Measurements from ENCODE around the gene GDPD3. TPM values are rescaled to one million over a fixed set of nuclear protein-coding genes. Genes with fewer than 3 reads are reported as not detected.
"Not testable (repeated sequence)": the region's sequence is repeated elsewhere in the genome, so short reads cannot be mapped to it uniquely, and the experiment has no call there.

The GDPD3 gene
- total RNA-seq, 1 donor from 2014 or later = 4.9 TPM

GRCh38 chr16:30119428-30119827 is 6.1 kb upstream of the GDPD3 start:
- Mint-ChIP-seq H3K4me1 (ENCODE audit: low read depth, unreplicated experiment) (peaks cover 3% of the 10 kb centered on the region), H3K27me3 (ENCODE audit: unreplicated experiment) (peaks cover 5% of the 10 kb centered on the region), H3K4me3 (ENCODE audit: unreplicated experiment) (peak overlapping the region; percentile 49), H3K9me3 (ENCODE audit: unreplicated experiment) (peaks cover 8% of the 10 kb centered on the region), H3K27ac (ENCODE audit: unreplicated experiment) (no peak overlapping the region), H3K36me3 (ENCODE audit: unreplicated experiment) (no peaks in the 10 kb centered on the region)
- no peak for DNase-seq
- no peak for TF ChIP-seq CTCF (IDR thresholded peaks at IDR 0.05; ENCODE audit: partially characterized antibody, unreplicated experiment)

- no peaks in the 10 kb centered on the region for H3K27me3 Mint-ChIP-seq (ENCODE audit: unreplicated experiment)
Observed at GRCh38 chr16:30117768-30118167, 4.4 kb upstream of the GDPD3 start.

GRCh38 chr16:30116291-30117207 is 3.2 kb upstream of the GDPD3 start:
- no peak overlapping the region for H3K4me3 Mint-ChIP-seq (ENCODE audit: unreplicated experiment)

More at GRCh38 chr16:30117768-30118167, 4.4 kb upstream of the GDPD3 start:
- no peak for TF ChIP-seq CTCF (IDR thresholded peaks at IDR 0.05; ENCODE audit: partially characterized antibody, unreplicated experiment)
- no peak for DNase-seq
- no peaks in the 10 kb centered on the region for H3K4me1 Mint-ChIP-seq (ENCODE audit: low read depth, unreplicated experiment)
- H3K36me3 Mint-ChIP-seq (ENCODE audit: unreplicated experiment) = no peaks in the 10 kb centered on the region
- H3K4me3 Mint-ChIP-seq (ENCODE audit: unreplicated experiment) = no peak overlapping the region
- H3K27ac Mint-ChIP-seq (ENCODE audit: unreplicated experiment) = no peak overlapping the region
- H3K9me3 Mint-ChIP-seq (ENCODE audit: unreplicated experiment) = peaks cover 5% of the 10 kb centered on the region

GRCh38 chr16:30115238-30115637 is 1.9 kb upstream of the GDPD3 start:
- no peak for TF ChIP-seq CTCF (IDR thresholded peaks at IDR 0.05; ENCODE audit: partially characterized antibody, unreplicated experiment)
- Mint-ChIP-seq H3K36me3 (ENCODE audit: unreplicated experiment) (no peaks in the 10 kb centered on the region), H3K4me1 (ENCODE audit: low read depth, unreplicated experiment) (peaks cover 3% of the 10 kb centered on the region), H3K27me3 (ENCODE audit: unreplicated experiment) (peaks cover 3% of the 10 kb centered on the region), H3K9me3 (ENCODE audit: unreplicated experiment) (peaks cover 8% of the 10 kb centered on the region), H3K27ac (ENCODE audit: unreplicated experiment) (no peak overlapping the region), H3K4me3 (ENCODE audit: unreplicated experiment) (no peak overlapping the region)
- no peak for DNase-seq

More at GRCh38 chr16:30116291-30117207, 3.2 kb upstream of the GDPD3 start:
- no peak for TF ChIP-seq CTCF (IDR thresholded peaks at IDR 0.05; ENCODE audit: partially characterized antibody, unreplicated experiment)
- Mint-ChIP-seq H3K27ac (ENCODE audit: unreplicated experiment) (no peak overlapping the region), H3K36me3 (ENCODE audit: unreplicated experiment) (no peaks in the 10 kb centered on the region), H3K4me1 (ENCODE audit: low read depth, unreplicated experiment) (peaks cover 3% of the 10 kb centered on the region), H3K27me3 (ENCODE audit: unreplicated experiment) (peaks cover 3% of the 10 kb centered on the region), H3K9me3 (ENCODE audit: unreplicated experiment) (peaks cover 3% of the 10 kb centered on the region)
- no peak for DNase-seq

- not testable (repeated sequence) for H3K4me3 Mint-ChIP-seq (ENCODE audit: unreplicated experiment); H3K27ac Mint-ChIP-seq (ENCODE audit: unreplicated experiment)
Observed at GRCh38 chr16:30114833-30115232, 1.5 kb upstream of the GDPD3 start.

More at GRCh38 chr16:30114833-30115232, 1.5 kb upstream of the GDPD3 start:
- H3K36me3 Mint-ChIP-seq (ENCODE audit: unreplicated experiment); DNase-seq; H3K4me1 Mint-ChIP-seq (ENCODE audit: low read depth, unreplicated experiment); H3K9me3 Mint-ChIP-seq (ENCODE audit: unreplicated experiment); H3K27me3 Mint-ChIP-seq (ENCODE audit: unreplicated experiment): not testable (repeated sequence)

All from glutamatergic neuron (in vitro differentiated cells).